Heart left ventricle (tissue), 16 donors: ENCODE results near the gene DUOXA1. TPM values are rescaled to one million over a fixed set of nuclear protein-coding genes. Genes with fewer than 3 reads are reported as not detected.

ENCODE experiments used
- ATAC-seq, 4 donors: fragments of 200-7000 bp; cut with Tn5 transposase; one replicate each; pipeline ENCODE4 v1.9.1; 2020 to 2022; ENCODE audit warnings: moderate library complexity in 4 of 4, mild to moderate bottlenecking in 3 of 4, moderate number of reproducible peaks in 1 of 4
- DNase-seq, 5 donors: peaks; one replicate each; pipeline ENCODE4 v3.0.0-alpha.2; 2020
- H3K27ac ChIP-seq, 12 donors: fragments of 200-600 bp; sonication (generic) in 4 of 12; one replicate each; pipeline versions ENCODE4 v1.5.0 to v1.8.0; 2016 to 2022; ENCODE audit warnings: mild to moderate bottlenecking in 2 of 12
- H3K27me3 ChIP-seq, 9 donors: fragments of 200-600 bp; sonication (generic) in 2 of 9; one replicate each; pipeline versions ENCODE4 v1.5.1 to v1.8.0; 2016 to 2022; ENCODE audit warnings: mild to moderate bottlenecking in 3 of 9
- H3K36me3 ChIP-seq, 9 donors: fragments of 200-600 bp; sonication (generic) in 2 of 9; one replicate each; pipeline versions ENCODE4 v1.5.0 to v1.8.0; 2018 to 2022; ENCODE audit warnings: mild to moderate bottlenecking in 2 of 9
- H3K4me1 ChIP-seq, 12 donors: fragments of 200-600 bp; sonication (generic) in 4 of 12; one replicate each; pipeline versions ENCODE4 v1.5.0 to v1.8.0; 2016 to 2022; ENCODE audit warnings: mild to moderate bottlenecking in 3 of 12
- H3K4me3 ChIP-seq, 12 donors: fragments of 200-600 bp; sonication (generic) in 4 of 12; one replicate each; pipeline versions ENCODE4 v1.5.0 to v1.8.0; 2017 to 2022; ENCODE audit warnings: mild to moderate bottlenecking in 9 of 12, moderate library complexity in 4 of 12
- H3K9me3 ChIP-seq, 12 donors: fragments of 200-600 bp; sonication (generic) in 4 of 12; one replicate each; pipeline versions ENCODE4 v1.5.0 to v1.8.0; 2016 to 2022; ENCODE audit warnings: mild to moderate bottlenecking in 1 of 12
- POLR2A ChIP-seq, 2 donors: fragments of 450-650 bp; IDR thresholded peaks; one replicate each; pipeline ENCODE4 v1.6.1; 2017; ENCODE audit warnings: antibody characterized with exemption in 2 of 2, mild to moderate bottlenecking in 2 of 2, moderate library complexity in 2 of 2
- WGBS, 4 donors: extraction: QIAGEN DNeasy Blood & Tissue Kit in 2 of 4; methylation state at CpG; one replicate each; pipeline versions ENCODE4 v1.1.5 to v1.1.7; 2013 to 2018; 5-methylcytosine and 5-hydroxymethylcytosine counted together
- intact Hi-C, 10 donors: fragments of 100-400 bp; cut with DNase I; formaldehyde crosslinking; loops; one replicate each; pipeline versions ENCODE4 v1.11.1 to v1.14.2; 2022
- polyA plus RNA-seq, 2 donors: library from polyadenylated mRNA; stranded (reverse); fragments of 200-250 nt; gene quantifications; one replicate each; pipeline ENCODE4 v1.2.3, GENCODE V29; 2013
- total RNA-seq, 9 donors: library from RNA; depleted of rRNA in 2 of 9; stranded (reverse); fragments of >200 nt in 2 of 9; fragmentation: NEBNext Ultra II Directional in 3 of 9; extraction: Animal tissue kit (Norgen Biotek cat#: 25700) in 3 of 9; gene quantifications; one replicate each; pipeline versions ENCODE4 v1.1.0 to v1.2.4, GENCODE V29; 2016 to 2023
- TF ChIP-seq, protein P1 (sequence below), 12 donors: fragments of 200-600 bp; sonication (generic) in 4 of 12; IDR thresholded peaks; one replicate each; pipeline versions ENCODE4 v1.5.0 to v1.8.0; 2018 to 2022; ENCODE audit warnings: antibody characterized with exemption in 12 of 12, mild to moderate bottlenecking in 5 of 12
- donor health status: ischemic (EF 13 %, LVEDD 7.1; RV severe dilation, severe dysfunction).
- donor health status: healthy with polysubstance abuse.
- donor health status: DM: no; HTN: yes; CAD: no.
- donor health status: DM: no; HTN: no; CAD: no.
- donor health status: ischemic (EF 25% LVEDD 6.9; RV normal size, moderate dysfunction).
- donor health status: ischemic (EF 25% LVEDD 5.7; RV mildly dilated, moderate dysfunction).
- donor health status: healthy.
- donor health status: DM: yes; HTN: yes; CAD: no.
- donor health status: ischemic (EF 35%, LVEDD 5.7; RV mildly dilated, moderate dysfunction).
- donor health status: nonischemic (EF 11% LVEDD 7.7; RV severe dilation, severe dysfunction).
- donor health status: DM: yes; HTN: yes; CAD: no.
- donor health status: PGD.
- donor health status: ischemic (EF 29% LVEDD 5.4; RV normal size, mild dysfunction).
- donor health status: nonischemic (EF 23%, LVEDD 6.1; RV moderate dilation, normal function).

DUOXA1 gene
- total and polyA plus RNA-seq, 11 donors = 0.11 to 1.3 (median 0.31) TPM; not detected in 3

DNA sequence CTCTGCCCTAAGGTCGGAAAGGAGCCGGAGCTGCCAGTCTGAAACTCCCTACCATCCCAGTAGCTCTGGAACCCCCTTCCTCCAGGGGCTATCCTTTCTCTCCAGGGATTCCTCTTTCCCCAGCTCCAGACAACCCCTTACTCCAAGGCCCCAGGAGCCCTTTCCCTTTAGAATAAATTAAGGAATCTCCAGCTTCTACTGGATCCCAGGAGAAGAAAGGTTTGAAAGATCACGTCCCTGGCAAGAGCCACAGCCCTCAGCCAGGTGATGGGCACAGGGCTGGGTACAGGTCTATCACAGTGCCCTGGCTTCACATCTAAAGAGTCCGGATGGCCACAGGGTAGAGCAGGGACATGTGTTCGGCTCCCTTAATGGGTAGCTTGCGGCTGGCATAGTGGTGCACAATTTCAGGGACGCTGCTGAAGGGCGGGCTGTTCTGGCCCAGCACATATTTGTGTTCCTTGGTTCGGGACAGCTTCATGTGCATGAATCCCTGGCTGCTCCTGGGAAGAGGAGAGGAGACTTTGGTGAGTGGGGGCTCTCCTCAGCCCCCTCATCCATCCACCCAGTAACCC, 38.0 kb upstream of the DUOXA1 start:
- peak overlapping the region; percentile 94 to 100 (median 99) for H3K27ac ChIP-seq
- ATAC-seq (no peak), DNase-seq (no peak)
- no peaks in the 10 kb centered on the region for H3K9me3 ChIP-seq
- H3K4me1 ChIP-seq = peaks cover 0 to 28% (median 12%) of the 10 kb centered on the region in 12 donors
- WGBS, 4 donors = 68 to 72% (median 69%) methylated on average over 9 of the region's 9 CpGs
- no peaks in the 10 kb centered on the region for H3K27me3 ChIP-seq
- peaks cover 0 to 6% (median 0%) of the 10 kb centered on the region in 9 donors for H3K36me3 ChIP-seq
- intact Hi-C loops = loop anchor here in 9 of 10 donors (1.0 to 10.0 kb wide), 11 partner anchors 31 to 447 kb away; a partner anchor contains a TSS
- TF ChIP-seq POLR2A (IDR thresholded peaks at IDR 0.05) = no peak
- TF ChIP-seq, protein P1, sequence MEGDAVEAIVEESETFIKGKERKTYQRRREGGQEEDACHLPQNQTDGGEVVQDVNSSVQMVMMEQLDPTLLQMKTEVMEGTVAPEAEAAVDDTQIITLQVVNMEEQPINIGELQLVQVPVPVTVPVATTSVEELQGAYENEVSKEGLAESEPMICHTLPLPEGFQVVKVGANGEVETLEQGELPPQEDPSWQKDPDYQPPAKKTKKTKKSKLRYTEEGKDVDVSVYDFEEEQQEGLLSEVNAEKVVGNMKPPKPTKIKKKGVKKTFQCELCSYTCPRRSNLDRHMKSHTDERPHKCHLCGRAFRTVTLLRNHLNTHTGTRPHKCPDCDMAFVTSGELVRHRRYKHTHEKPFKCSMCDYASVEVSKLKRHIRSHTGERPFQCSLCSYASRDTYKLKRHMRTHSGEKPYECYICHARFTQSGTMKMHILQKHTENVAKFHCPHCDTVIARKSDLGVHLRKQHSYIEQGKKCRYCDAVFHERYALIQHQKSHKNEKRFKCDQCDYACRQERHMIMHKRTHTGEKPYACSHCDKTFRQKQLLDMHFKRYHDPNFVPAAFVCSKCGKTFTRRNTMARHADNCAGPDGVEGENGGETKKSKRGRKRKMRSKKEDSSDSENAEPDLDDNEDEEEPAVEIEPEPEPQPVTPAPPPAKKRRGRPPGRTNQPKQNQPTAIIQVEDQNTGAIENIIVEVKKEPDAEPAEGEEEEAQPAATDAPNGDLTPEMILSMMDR (IDR thresholded peaks at IDR 0.05) = no peak
- H3K4me3 ChIP-seq = peak overlapping the region in 11 of 12 donors; percentile 68 to 93 (median 77)

DNA sequence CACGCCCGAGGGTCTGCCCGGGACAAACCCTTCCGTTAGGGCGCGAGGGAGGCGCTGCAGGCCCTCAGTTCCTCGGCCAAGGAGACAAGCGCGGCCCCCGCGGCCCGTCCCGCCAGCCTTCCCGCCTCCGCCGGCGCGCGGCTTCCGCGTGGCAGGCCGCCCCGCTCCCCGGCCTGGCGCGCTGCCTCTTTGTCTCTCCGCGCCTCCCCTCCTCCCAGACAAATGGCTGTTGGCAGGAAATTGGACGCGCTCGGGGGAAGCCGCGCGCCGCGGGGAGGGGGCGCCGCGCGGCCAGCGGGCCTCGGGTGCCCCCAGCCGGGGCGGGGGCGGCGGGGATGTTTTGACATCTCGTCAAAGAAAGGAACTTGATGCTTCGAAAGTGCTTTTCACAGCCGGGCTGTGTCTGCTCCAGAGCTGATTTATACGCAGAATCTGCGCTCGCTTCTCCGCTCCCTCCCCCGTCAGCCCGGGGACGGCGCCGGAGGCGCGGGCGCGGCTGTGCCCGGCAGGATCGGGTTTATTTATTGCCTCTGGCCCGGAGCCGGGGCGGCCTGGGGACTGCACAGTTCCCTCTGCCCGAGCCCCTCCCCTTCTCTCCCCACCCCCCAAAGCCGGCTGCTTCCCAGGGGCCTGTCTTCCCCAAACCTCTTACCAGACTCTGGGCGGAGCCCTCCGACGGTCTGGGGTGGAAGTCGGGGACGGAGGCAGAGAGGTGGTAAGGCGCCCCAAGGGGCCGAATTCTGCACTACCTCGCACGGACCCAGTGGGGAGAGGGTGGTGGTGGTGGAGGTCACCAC, 37.4 kb upstream of the DUOXA1 start:
- 0 to 1% (median 1%) methylated on average over 28 to 79 of the region's 79 CpGs for WGBS, 4 donors
- intact Hi-C loops = loop anchor here in 9 of 10 donors (1.0 to 10.0 kb wide), 11 partner anchors 31 to 448 kb away; a partner anchor contains a TSS
- peak overlapping the region; percentile 59 to 93 (median 76) for H3K4me3 ChIP-seq
- TF ChIP-seq, protein P1 (IDR thresholded peaks at IDR 0.05) = peak; percentile 32 to 70 (median 58)
- TF ChIP-seq POLR2A (IDR thresholded peaks at IDR 0.05) = peak in 1 of 2 donors; percentile 39
- H3K4me1 ChIP-seq = peaks cover 0 to 31% (median 14%) of the 10 kb centered on the region in 12 donors
- ATAC-seq = peak; percentile 67 to 87 (median 85)
- peak; percentile 85 to 93 (median 91) for DNase-seq
- peak overlapping the region; percentile 94 to 100 (median 99) for H3K27ac ChIP-seq
- no peaks in the 10 kb centered on the region for H3K27me3 ChIP-seq
- H3K9me3 ChIP-seq = no peaks in the 10 kb centered on the region
- H3K36me3 ChIP-seq = peaks cover 0 to 6% (median 0%) of the 10 kb centered on the region in 9 donors

DNA sequence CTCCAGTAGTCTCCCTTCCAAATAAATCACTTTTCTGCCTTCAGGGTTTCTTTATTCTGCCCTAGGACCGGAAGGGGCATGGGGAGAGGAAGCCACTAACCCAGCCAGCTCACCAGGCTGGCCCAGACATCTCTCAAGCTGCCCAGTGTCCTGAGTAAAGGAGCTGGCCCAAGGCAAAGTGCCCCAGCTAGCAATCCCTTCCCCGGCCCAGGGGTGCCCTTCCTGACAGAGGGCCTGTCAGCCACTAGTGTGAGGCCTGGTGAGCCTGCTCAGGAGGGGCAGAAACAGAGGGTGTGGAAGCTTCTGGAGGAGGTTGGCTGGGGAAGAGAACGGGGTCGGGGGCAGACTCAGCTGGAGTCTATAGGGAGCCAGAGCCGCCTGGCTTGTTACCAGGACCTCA, 35.9 kb upstream of the DUOXA1 start:
- Histone ChIP-seq H3K4me1 (peaks cover 0 to 31% (median 14%) of the 10 kb centered on the region in 12 donors), H3K27me3 (no peaks in the 10 kb centered on the region), H3K36me3 (no peaks in the 10 kb centered on the region), H3K27ac (peak overlapping the region in 4 of 12 donors; percentile 7 to 100 (median 96)), H3K9me3 (no peaks in the 10 kb centered on the region), H3K4me3 (no peak overlapping the region)
- DNase-seq (no peak), ATAC-seq (no peak)
- WGBS, 4 donors = 66 to 87% (median 75%) methylated on average over 5 of the region's 5 CpGs
- no peak for TF ChIP-seq POLR2A (IDR thresholded peaks at IDR 0.05)
- TF ChIP-seq, protein P1 (IDR thresholded peaks at IDR 0.05) = no peak
- intact Hi-C loops = loop anchor here in 6 of 10 donors (2.0 to 10.0 kb wide), 6 partner anchors 37 to 449 kb away; a partner anchor contains a TSS

DNA sequence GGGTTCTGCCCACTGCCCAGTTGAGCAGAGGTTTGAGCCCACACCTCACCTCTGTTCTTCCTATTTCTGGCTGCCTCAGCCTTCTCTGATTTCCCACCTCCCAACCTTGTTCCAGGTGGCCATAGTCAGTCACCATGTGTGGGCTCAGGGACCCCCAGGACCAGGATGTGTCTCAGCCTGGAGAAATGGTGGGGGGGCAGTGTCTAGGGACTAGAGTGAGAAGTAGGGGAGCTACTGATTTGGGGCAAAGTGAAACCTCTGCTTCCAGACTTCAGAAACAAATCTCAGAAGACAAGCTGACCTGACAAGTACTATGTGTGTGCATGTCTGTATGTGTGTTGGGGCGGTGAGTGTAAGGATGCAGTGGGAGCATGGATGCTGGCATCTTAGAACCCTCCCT, 35.2 kb upstream of the DUOXA1 start:
- intact Hi-C loops = loop anchor here in 8 of 10 donors (2.0 to 10.0 kb wide), 9 partner anchors 37 to 450 kb away; a partner anchor contains a TSS
- DNase-seq = no peak
- H3K4me1 ChIP-seq = peaks cover 0 to 31% (median 14%) of the 10 kb centered on the region in 12 donors
- no peaks in the 10 kb centered on the region for H3K9me3 ChIP-seq
- TF ChIP-seq POLR2A (IDR thresholded peaks at IDR 0.05) = no peak
- TF ChIP-seq, protein P1 (IDR thresholded peaks at IDR 0.05) = no peak
- ATAC-seq = no peak
- 92 to 100% (median 98%) methylated on average over 1 of the region's 1 CpG for WGBS, 4 donors
- no peak overlapping the region for H3K4me3 ChIP-seq
- H3K27me3 ChIP-seq = no peaks in the 10 kb centered on the region
- H3K27ac ChIP-seq = no peak overlapping the region
- H3K36me3 ChIP-seq = no peaks in the 10 kb centered on the region
